Loucy (cell line): ENCODE results near the gene MMAB.

Source experiments
- CTCF ChIP-seq: fragments of 200-600 bp; sonication (generic); conservative IDR thresholded peaks from 2 replicates; pipeline ENCODE4 v1.5.1; 2014; ENCODE audit warnings: mild to moderate bottlenecking, antibody characterized with exemption, low read length
- EZH2phosphoT487 ChIP-seq: fragments of 200-600 bp; IDR thresholded peaks from 2 replicates; pipeline ENCODE4 v1.6.1; 2018; ENCODE audit warnings: antibody characterized with exemption, mild to moderate bottlenecking, moderate library complexity, borderline replicate concordance

- no peak for TF ChIP-seq CTCF
- TF ChIP-seq EZH2phosphoT487: no peak
Measured at GRCh38 chr12:109562871-109563270, 10.4 kb downstream of the MMAB start.
